Vagina (tissue), 2 donors: ENCODE results near the gene MMP24.

Source experiments
- POLR2A ChIP-seq, 2 donors: fragments of 450-650 bp; IDR thresholded peaks; one replicate each; pipeline ENCODE4 v1.6.1; 2017; ENCODE audit warnings: antibody characterized with exemption in 2 of 2, mild to moderate bottlenecking in 2 of 2, moderate library complexity in 2 of 2
- TF ChIP-seq, protein P1 (sequence below), 3 experiments: fragments of 450-650 bp in 2 of 3; fragments of 200-600 bp in 1 of 3; sonication (generic) in 1 of 3; IDR thresholded peaks; one replicate each; pipeline ENCODE4 v1.5.1; 2017 to 2019; ENCODE audit warnings: antibody characterized with exemption in 3 of 3, mild to moderate bottlenecking in 2 of 3, moderate library complexity in 2 of 3

DNA sequence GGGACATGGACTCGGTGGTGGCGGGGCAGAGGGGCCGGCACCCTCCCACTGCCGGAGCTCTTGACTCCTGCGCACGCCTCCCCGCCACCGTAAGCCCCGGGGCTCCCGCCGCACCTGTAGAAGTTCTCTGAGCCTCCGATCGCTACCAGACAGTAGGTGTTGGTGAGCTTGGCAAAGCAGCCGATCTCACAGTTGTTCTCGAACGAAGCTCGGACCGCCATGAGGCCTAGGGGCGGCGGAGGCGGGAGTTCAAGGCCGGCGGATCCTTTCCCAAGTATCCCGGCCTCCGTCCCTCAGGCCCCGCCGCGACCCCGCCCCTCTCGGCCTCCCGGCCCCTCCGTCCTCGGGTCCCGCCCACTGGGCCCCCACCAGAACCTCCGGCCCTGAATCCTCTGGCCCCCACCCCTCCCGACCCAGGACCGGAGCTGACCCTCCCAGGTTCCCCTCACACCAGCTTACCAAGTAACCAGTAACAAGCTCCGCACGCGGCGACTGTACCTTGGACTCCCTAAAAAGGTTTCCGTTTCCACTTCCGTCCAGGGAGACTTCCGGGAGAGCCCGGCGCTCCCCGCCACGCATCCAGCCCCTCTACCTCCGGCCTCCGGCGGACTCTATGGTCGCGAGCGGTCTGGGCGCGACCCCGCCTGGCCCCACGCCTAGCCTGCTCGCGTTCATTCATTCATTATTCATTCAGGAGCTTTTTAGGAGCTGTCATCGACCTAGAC lies 57.9 kb downstream of the MMP24 start, which contains the start of gene EIF6:
- TF ChIP-seq POLR2A (IDR thresholded peaks at IDR 0.05): no peak
- TF ChIP-seq, protein P1, sequence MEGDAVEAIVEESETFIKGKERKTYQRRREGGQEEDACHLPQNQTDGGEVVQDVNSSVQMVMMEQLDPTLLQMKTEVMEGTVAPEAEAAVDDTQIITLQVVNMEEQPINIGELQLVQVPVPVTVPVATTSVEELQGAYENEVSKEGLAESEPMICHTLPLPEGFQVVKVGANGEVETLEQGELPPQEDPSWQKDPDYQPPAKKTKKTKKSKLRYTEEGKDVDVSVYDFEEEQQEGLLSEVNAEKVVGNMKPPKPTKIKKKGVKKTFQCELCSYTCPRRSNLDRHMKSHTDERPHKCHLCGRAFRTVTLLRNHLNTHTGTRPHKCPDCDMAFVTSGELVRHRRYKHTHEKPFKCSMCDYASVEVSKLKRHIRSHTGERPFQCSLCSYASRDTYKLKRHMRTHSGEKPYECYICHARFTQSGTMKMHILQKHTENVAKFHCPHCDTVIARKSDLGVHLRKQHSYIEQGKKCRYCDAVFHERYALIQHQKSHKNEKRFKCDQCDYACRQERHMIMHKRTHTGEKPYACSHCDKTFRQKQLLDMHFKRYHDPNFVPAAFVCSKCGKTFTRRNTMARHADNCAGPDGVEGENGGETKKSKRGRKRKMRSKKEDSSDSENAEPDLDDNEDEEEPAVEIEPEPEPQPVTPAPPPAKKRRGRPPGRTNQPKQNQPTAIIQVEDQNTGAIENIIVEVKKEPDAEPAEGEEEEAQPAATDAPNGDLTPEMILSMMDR (IDR thresholded peaks at IDR 0.05): no peak
